B cell (primary cell): Measurements from ENCODE around the gene STAT1. TPM values are rescaled to one million over a fixed set of nuclear protein-coding genes. Genes with fewer than 3 reads are reported as not detected.
A peak's percentile ranks its signal among the peaks of the same experiment; 100 is the strongest.

Source experiments
- ATAC-seq: fragments of 200-7000 bp; cut with Tn5 transposase; one replicate; pipeline ENCODE4 v1.10.0; 2021; ENCODE audit warnings: low read depth, mild to moderate bottlenecking, moderate number of reproducible peaks, moderate library complexity
- CTCF ChIA-PET: fragments of 350-600 bp; sonication (Branson Sonifier 250); formaldehyde crosslinking; loops from one replicate; lab custom pipeline; 2021; ENCODE audit warnings: antibody characterized with exemption, inconsistent platforms; lab: Charles Lee
- POLR2A ChIA-PET: fragments of 350-600 bp; sonication (Branson Sonifier 250); formaldehyde crosslinking; loops from one replicate; lab custom pipeline; 2021; ENCODE audit warnings: antibody characterized with exemption; lab: Charles Lee
- DNase-seq: peaks from one replicate; pipeline ENCODE4 v3.0.0; 2013
- H2AFZ ChIP-seq: 2 replicates; pipeline ENCODE4 v1.6.1; 2012; ENCODE audit warnings: mild to moderate bottlenecking, low read depth, low read length; ENCODE audit not compliant: insufficient read depth, poor library complexity, severe bottlenecking
- H3K27ac ChIP-seq, 2 donors: 1 replicate in 1 of 2; 2 replicates in 1 of 2; pipeline ENCODE4 v1.5.1; 2012 to 2013; ENCODE audit warnings: low read length in 2 of 2, mild to moderate bottlenecking in 2 of 2, moderate library complexity in 1 of 2
- H3K27me3 ChIP-seq, 4 experiments: fragments of 200-600 bp in 1 of 4; sonication (generic) in 1 of 4; replicated peaks in 1 of 4; 1 replicate in 2 of 4; 2 replicates in 2 of 4; pipeline versions ENCODE4 v1.6.1 to v1.7.0; 2013 to 2016; ENCODE audit warnings: low read length in 3 of 4, mild to moderate bottlenecking in 2 of 4, mixed read lengths in 1 of 4, moderate library complexity in 1 of 4; ENCODE audit not compliant: insufficient read depth in 4 of 4, control insufficient read depth in 3 of 4; ENCODE audit errors: control extremely low read depth in 1 of 4
- H3K36me3 ChIP-seq, 2 experiments: replicated peaks in 1 of 2; 1 replicate in 1 of 2; 2 replicates in 1 of 2; pipeline versions ENCODE4 v1.6.1 to v1.7.1; 2013; ENCODE audit warnings: low read length in 1 of 2; ENCODE audit not compliant: insufficient read depth in 2 of 2, control insufficient read depth in 1 of 2; ENCODE audit errors: control extremely low read depth in 1 of 2, extremely low read depth in 1 of 2
- H3K4me1 ChIP-seq, 2 donors: fragments of 200-600 bp in 1 of 2; sonication (generic) in 1 of 2; 1 replicate in 1 of 2; 2 replicates in 1 of 2; pipeline versions ENCODE4 v1.5.1 to v1.6.1; 2013 to 2017; ENCODE audit warnings: low read length in 2 of 2; ENCODE audit not compliant: control insufficient read depth in 2 of 2, insufficient read depth in 2 of 2
- H3K4me2 ChIP-seq: replicated peaks from 2 replicates; pipeline ENCODE3; 2012; ENCODE audit warnings: mild to moderate bottlenecking, low read depth, low read length; ENCODE audit not compliant: poor library complexity, severe bottlenecking
- H3K4me3 ChIP-seq, 5 experiments: fragments of 200-600 bp in 1 of 5; sonication (generic) in 1 of 5; 1 replicate in 3 of 5; 2 replicates in 2 of 5; pipeline versions ENCODE4 v1.5.1 to v1.7.0; 2011 to 2016; ENCODE audit warnings: low read length in 4 of 5, mild to moderate bottlenecking in 4 of 5, low read depth in 2 of 5, control low read depth in 1 of 5, moderate library complexity in 1 of 5; ENCODE audit not compliant: insufficient read depth in 1 of 5; ENCODE audit errors: control extremely low read depth in 1 of 5, extremely low read depth in 1 of 5
- H3K79me2 ChIP-seq: fragments of 200-600 bp; sonication (generic); one replicate; pipeline ENCODE4 v1.6.0; 2016; ENCODE audit warnings: low read length; ENCODE audit not compliant: control insufficient read depth, insufficient read depth
- H3K9ac ChIP-seq: fragments of 200-600 bp; sonication (generic); 2 replicates; pipeline ENCODE4 v1.6.1; 2017; ENCODE audit warnings: mild to moderate bottlenecking, low read length, moderate library complexity
- H3K9me3 ChIP-seq, 3 donors: one replicate each; pipeline versions ENCODE4 v1.6.1 to v1.7.1; 2013; ENCODE audit warnings: low read length in 2 of 3; ENCODE audit not compliant: control insufficient read depth in 2 of 3, insufficient read depth in 1 of 3; ENCODE audit errors: control extremely low read depth in 1 of 3
- H4K20me1 ChIP-seq: 2 replicates; pipeline ENCODE4 v1.6.0; 2012; ENCODE audit warnings: mild to moderate bottlenecking, low read length; ENCODE audit not compliant: insufficient read depth, control insufficient read depth, poor library complexity, severe bottlenecking
- H3K27ac Mint-ChIP-seq: one replicate; pipeline ENCODE4 v1.8.0; 2021; ENCODE audit warnings: mixed read lengths
- H3K27me3 Mint-ChIP-seq: one replicate; pipeline ENCODE4 v1.8.0; 2021; ENCODE audit warnings: mixed read lengths
- H3K4me1 Mint-ChIP-seq: one replicate; pipeline ENCODE4 v1.8.0; 2021; ENCODE audit warnings: mixed read lengths
- H3K4me3 Mint-ChIP-seq: one replicate; pipeline ENCODE4 v1.8.0; 2021; ENCODE audit warnings: mixed read lengths
- H3K9me3 Mint-ChIP-seq: one replicate; pipeline ENCODE4 v1.8.0; 2022; ENCODE audit warnings: mixed read lengths; ENCODE audit not compliant: insufficient read depth
- CTCF ChIP-seq: fragments of 200-600 bp; IDR thresholded peaks from one replicate; pipeline ENCODE4 v1.8.0; 2022; ENCODE audit warnings: antibody characterized with exemption, mild to moderate bottlenecking
- EZH2 ChIP-seq: IDR thresholded peaks from 2 replicates; pipeline ENCODE4 v1.6.1; 2012; ENCODE audit warnings: borderline replicate concordance, low read depth, mild to moderate bottlenecking, moderate library complexity, low read length; ENCODE audit not compliant: insufficient read depth, poor library complexity, severe bottlenecking
- WGBS: methylation state at CpG from one replicate; pipeline ENCODE4 v1.1.5; 2013; ENCODE audit warnings: missing lambda C conversion rate; ENCODE audit not compliant: insufficient coverage; 5-methylcytosine and 5-hydroxymethylcytosine counted together
- intact Hi-C: fragments of 100-400 bp; cut with micrococcal nuclease; formaldehyde crosslinking; loops from one replicate; pipeline ENCODE4 v1.10.0; 2022
- polyA plus RNA-seq: library from polyadenylated mRNA; depleted of rRNA; stranded (reverse); fragments of >200 nt; gene quantifications from 2 replicates; pipeline ENCODE4 v1.2.3, GENCODE V29; 2012
- total RNA-seq, 2 donors: library from RNA; stranded (reverse); fragments of 120-200 nt in 1 of 2; gene quantifications; 1 replicate in 1 of 2; 2 replicates in 1 of 2; pipeline versions ENCODE4 v1.2.3 to v1.2.4, GENCODE V29; 2013 to 2022

STAT1 gene
- total and polyA plus RNA-seq, 2 donors (not counting 1 experiment from before 2014, with no cell fraction given) = 20.5 to 50.9 TPM

GRCh38 chr2:191012845-191013681 lies 908 bp downstream of the STAT1 start:
- Histone ChIP-seq H3K27me3 (no peaks in the 10 kb centered on the region), H3K4me3 (peak overlapping the region; percentile 81 to 96 (median 92)), H3K9ac (peak overlapping the region; percentile 84), H3K4me1 (peaks cover 44 to 49% of the 10 kb centered on the region in 2 donors), H3K9me3 (no peaks in the 10 kb centered on the region), H3K79me2 (peaks cover 46% of the 10 kb centered on the region), H3K27ac (peak overlapping the region; percentile 59 to 93), H3K36me3 (peaks cover 5 to 16% of the 10 kb centered on the region in 2 experiments), H2AFZ (peak overlapping the region; percentile 91), H4K20me1 (peaks cover 16% of the 10 kb centered on the region), H3K4me2 (peak overlapping the region; percentile 74)
- ChIA-PET CTCF (interaction anchor here (0.9 to 2.3 kb wide), 5 partner anchors 16 to 476 kb away, joined by 3 to 8 read pairs (median 3); no protein-coding TSS in a partner anchor), POLR2A (no interaction called here)
- intact Hi-C loops = loop anchor here (1.0 to 5.0 kb wide), 2 partner anchors 7 to 1231 kb away; partner anchors contain the start of genes ORMDL1 and PMS1
- WGBS = 32% methylated on average over 10 of the region's 14 CpGs
- no peaks in the 10 kb centered on the region for H3K27me3 Mint-ChIP-seq
- no peak overlapping the region for H3K27ac Mint-ChIP-seq
- no peak for DNase-seq
- ATAC-seq = no peak
- no peak for TF ChIP-seq EZH2
- no peak for TF ChIP-seq CTCF
- no peak overlapping the region for H3K4me3 Mint-ChIP-seq
- H3K4me1 Mint-ChIP-seq = peaks cover 26% of the 10 kb centered on the region
- no peaks in the 10 kb centered on the region for H3K9me3 Mint-ChIP-seq

GRCh38 chr2:191012346-191012745 lies 1.6 kb downstream of the STAT1 start:
- 93% methylated on average over 3 of the region's 3 CpGs for WGBS
- DNase-seq = no peak
- Histone ChIP-seq H3K4me2 (peak overlapping the region; percentile 74), H3K9ac (peak overlapping the region; percentile 84), H3K4me1 (peaks cover 44 to 49% of the 10 kb centered on the region in 2 donors), H3K9me3 (no peaks in the 10 kb centered on the region), H3K27ac (peak overlapping the region in 1 of 2 donors; percentile 93), H3K36me3 (peaks cover 5 to 19% of the 10 kb centered on the region in 2 experiments), H2AFZ (no peak overlapping the region), H4K20me1 (peaks cover 16% of the 10 kb centered on the region), H3K4me3 (peak overlapping the region in 2 of 5 experiments; percentile 81 to 95), H3K27me3 (no peaks in the 10 kb centered on the region), H3K79me2 (peaks cover 46% of the 10 kb centered on the region)
- intact Hi-C loops = loop anchor here (1.0 to 5.0 kb wide), 2 partner anchors 8 to 1230 kb away; partner anchors contain the start of genes ORMDL1 and PMS1
- Mint-ChIP-seq H3K4me3 (no peak overlapping the region), H3K27me3 (no peaks in the 10 kb centered on the region), H3K9me3 (no peaks in the 10 kb centered on the region), H3K4me1 (peaks cover 27% of the 10 kb centered on the region), H3K27ac (no peak overlapping the region)
- ATAC-seq = no peak
- POLR2A ChIA-PET = no interaction called here
- TF ChIP-seq CTCF = no peak
- no peak for TF ChIP-seq EZH2
- CTCF ChIA-PET = interaction anchor here (0.9 to 2.3 kb wide), 5 partner anchors 16 to 475 kb away, joined by 3 to 8 read pairs (median 3); no protein-coding TSS in a partner anchor
